IPS-18c (cell line): ENCODE data around the gene PLEKHA8.

Experiments used
- H3K4me3 ChIP-seq: 2 replicates; pipeline ENCODE4 v1.7.0; 2013; ENCODE audit warnings: low read depth, mild to moderate bottlenecking, low read length, moderate library complexity; ENCODE audit not compliant: insufficient read depth
- H3K9me3 ChIP-seq: one replicate; pipeline ENCODE4 v1.6.1; 2013; ENCODE audit warnings: mild to moderate bottlenecking, low read length, moderate library complexity; ENCODE audit not compliant: control insufficient read depth, insufficient read depth

The PLEKHA8 gene

DNA sequence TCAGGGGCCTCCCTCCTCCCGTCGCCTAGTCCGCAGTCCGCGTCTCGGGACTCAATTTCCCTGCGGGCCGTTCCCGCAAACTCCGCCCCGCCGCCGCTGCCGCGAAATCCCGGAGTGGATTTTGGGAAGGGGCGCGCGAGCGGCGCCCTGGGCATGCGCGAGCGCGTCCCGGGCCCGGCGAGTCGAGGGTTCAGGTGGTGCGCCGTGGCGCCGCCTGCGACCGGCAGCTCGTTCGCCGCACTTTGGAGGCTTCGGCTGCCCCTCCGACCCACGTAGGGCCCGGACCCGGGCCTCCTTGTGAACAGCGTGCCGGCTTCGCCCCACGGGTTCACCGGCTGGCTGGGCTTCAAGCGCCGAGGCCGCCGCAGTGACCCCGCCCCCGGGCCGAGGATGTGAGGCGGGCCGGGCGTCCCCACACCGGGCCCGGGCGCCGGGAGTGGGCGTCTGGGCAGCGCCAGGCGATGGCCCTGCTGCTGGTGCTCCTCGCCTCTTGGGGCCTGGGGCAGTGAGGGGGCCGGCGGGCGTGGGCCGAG, at the start of gene PLEKHA8:
Gene PLEKHA8, plus strand, starts transcription at position 197 of the 533 bp plus-strand sequence. CDS start 351 bp downstream, outside the sequence.
- H3K9me3 ChIP-seq: no peaks in the 10 kb centered on the region
- peak within 1 kb of the TSS; percentile 90 for H3K4me3 ChIP-seq

DNA sequence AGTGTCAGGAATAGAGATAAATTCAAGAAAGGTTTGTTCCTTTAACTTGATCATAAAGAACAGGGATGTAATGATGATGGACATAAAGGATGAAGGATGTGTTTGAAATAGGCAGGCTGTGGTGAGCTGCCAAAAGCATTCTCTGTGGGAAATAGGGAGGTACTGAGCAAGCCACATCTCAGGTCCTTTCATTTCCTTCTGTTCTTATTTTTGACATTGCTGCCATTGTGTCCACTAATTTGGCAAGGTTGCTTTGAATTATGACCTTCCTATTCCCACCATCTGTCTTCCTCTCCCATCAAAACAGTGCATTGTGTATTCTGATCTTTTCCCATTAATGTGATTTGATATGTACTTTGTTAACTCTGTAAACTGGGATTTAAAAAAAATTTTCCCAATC, 48.1 kb upstream of the PLEKHA8 start:
- Histone ChIP-seq H3K9me3 (no peaks in the 10 kb centered on the region), H3K4me3 (no peak overlapping the region)

- no peaks in the 10 kb centered on the region for H3K9me3 ChIP-seq
- no peak overlapping the region for H3K4me3 ChIP-seq
These were observed 41.1 kb upstream of the PLEKHA8 start for GRCh38 chr7:29987083-29987482.

GRCh38 chr7:29987811-29988317, 40.3 kb upstream of the PLEKHA8 start:
- Histone ChIP-seq H3K9me3 (no peaks in the 10 kb centered on the region), H3K4me3 (peak overlapping the region; percentile 90)

DNA sequence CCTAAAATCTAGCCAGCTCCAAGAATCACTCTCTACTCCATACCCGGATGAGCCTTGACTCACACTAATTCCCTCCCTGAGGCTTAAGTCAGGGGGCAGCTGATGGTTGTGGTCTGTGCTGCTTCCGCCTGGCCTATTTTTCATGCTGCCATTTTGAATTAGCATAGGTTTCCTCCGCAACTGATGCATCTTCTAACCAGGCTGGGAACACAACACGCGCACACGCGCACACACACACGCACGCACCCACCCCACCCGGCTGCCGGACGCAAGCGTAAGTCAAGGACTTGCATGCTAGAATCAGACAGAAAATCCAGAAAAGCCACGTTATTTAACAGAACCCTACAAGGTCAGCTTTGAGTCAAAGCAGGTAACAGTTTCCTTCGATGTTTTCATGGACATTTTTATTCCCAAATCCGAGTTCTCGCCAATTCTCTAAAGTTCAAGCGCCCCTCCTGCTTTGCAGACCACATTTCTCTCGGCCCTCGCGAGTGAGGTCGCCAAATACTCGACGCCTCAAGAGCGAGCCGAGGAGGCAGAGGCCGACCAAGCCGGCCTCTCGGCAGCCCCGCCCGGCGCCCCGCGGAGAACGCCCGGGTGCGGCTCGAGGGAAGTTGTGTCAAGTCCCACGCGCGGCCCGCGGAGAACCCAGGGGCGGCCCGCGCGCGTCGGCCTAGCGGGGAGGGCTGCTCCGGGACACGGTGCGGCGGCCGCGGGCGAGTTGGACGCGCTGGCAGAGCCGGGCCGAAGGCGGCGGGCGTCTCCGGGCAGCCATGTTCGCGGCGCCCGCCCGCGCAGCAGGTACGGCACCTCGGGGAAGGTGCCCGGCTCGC, 39.6 kb upstream of the PLEKHA8 start:
- peak overlapping the region; percentile 90 for H3K4me3 ChIP-seq

DNA sequence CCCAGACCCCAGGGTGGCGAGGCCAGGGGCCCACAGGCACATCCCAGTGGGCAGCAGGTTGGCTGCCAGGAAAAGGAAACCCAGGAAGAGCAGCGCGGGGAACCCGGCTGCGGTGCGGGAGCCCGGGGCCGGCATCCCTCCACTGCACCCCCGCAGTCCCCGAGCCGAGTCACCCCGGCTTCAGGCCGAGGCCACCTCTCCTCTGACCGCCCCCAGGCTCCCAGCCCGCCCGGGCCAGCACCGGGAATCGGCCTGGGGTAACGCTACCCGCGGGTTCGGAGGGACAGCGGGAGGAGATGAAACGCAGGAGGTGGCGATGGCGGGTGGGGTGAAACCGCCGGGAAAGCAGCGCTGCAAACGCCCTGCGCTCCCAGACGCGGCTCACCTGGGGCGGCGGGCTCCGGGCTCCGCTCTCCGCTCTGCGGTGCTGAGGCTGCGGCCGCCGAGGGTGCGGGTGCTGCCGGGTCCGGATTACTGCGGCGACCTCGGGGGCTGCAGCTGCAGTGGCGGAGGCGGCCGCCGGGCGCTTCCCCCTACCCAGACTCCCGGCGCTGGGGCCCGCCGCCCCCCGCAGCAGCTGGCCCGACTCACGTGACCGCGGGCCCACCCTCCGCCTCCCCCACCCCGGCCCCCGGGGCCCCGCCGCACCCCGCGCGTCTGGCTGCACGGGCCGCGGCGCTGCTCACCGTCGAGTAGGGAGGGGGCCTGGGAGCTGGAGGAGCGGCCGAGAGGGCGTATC, 38.8 kb upstream of the PLEKHA8 start, which contains the start of gene SCRN1:
Gene SCRN1, minus strand, starts transcription at position 545 of the 739 bp plus-strand sequence. CDS start 20,734 bp downstream, outside the sequence.
- peak within 1 kb of the TSS; percentile 90 for H3K4me3 ChIP-seq
- H3K9me3 ChIP-seq: peaks cover 2% of the 10 kb centered on the region

More for the DNA sequence above, 39.6 kb upstream of the PLEKHA8 start:
- H3K9me3 ChIP-seq: peaks cover 2% of the 10 kb centered on the region

- H3K9me3 ChIP-seq: peaks cover 2% of the 10 kb centered on the region
- H3K4me3 ChIP-seq: no peak overlapping the region
These were observed 37.3 kb upstream of the PLEKHA8 start for GRCh38 chr7:29990931-29991330.

GRCh38 chr7:29991937-29992336, 36.3 kb upstream of the PLEKHA8 start:
- Histone ChIP-seq H3K4me3 (no peak overlapping the region), H3K9me3 (peaks cover 2% of the 10 kb centered on the region)

- Histone ChIP-seq H3K9me3 (peaks cover 2% of the 10 kb centered on the region), H3K4me3 (no peak overlapping the region)
These were observed 35.1 kb upstream of the PLEKHA8 start for GRCh38 chr7:29993140-29993539.

- H3K4me3 ChIP-seq: no peak overlapping the region
- H3K9me3 ChIP-seq: peaks cover 2% of the 10 kb centered on the region
These were observed 32.6 kb upstream of the PLEKHA8 start for GRCh38 chr7:29995652-29996051.

- peaks cover 2% of the 10 kb centered on the region for H3K9me3 ChIP-seq
- no peak overlapping the region for H3K4me3 ChIP-seq
These were observed 31.9 kb upstream of the PLEKHA8 start for GRCh38 chr7:29996321-29996720.

DNA sequence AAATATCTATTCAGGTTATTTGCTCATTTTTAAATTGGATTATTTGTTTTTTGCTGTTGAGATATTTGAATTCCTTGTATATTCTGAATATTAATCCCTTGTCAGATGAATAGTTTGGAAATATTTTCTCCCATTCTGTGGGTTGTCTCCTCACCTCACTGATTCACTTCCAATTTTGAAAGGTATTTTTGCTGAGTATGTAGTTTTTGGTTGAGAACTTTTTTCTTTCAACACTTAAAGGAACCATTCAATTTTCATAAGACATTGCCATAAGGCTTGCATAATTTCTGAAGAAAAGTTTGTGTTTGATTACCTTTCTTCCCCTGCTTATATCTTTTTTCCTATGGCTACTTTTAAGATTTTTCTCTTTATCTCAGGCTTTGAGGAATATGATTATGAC, 29.7 kb upstream of the PLEKHA8 start:
- Histone ChIP-seq H3K9me3 (peaks cover under 1% of the 10 kb centered on the region), H3K4me3 (no peak overlapping the region)

- H3K9me3 ChIP-seq: no peaks in the 10 kb centered on the region
- no peak overlapping the region for H3K4me3 ChIP-seq
These were observed 26.2 kb upstream of the PLEKHA8 start for GRCh38 chr7:30001998-30002397.

DNA sequence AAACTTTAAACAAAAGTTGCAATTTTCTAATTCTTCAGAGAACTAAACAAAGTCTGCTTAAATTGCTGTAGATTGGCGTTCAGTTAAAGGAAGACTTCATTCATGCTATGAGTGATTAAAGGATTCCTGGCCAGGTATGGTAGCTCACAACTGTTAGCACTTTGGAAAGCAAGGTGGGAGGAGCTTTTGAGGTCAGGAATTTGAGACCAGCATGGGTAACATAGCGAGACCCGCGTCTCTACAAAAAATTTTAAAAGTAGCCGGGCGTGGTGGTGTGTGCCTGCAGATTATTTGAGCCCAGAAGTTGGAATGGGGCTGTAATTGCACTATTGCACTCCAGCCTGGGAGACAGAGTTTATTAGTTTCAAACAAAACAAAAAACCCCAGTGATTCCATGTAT, 25.1 kb upstream of the PLEKHA8 start:
- Histone ChIP-seq H3K9me3 (no peaks in the 10 kb centered on the region), H3K4me3 (no peak overlapping the region)

- Histone ChIP-seq H3K4me3 (no peak overlapping the region), H3K9me3 (no peaks in the 10 kb centered on the region)
These were observed 22.7 kb upstream of the PLEKHA8 start for GRCh38 chr7:30005464-30005863.

DNA sequence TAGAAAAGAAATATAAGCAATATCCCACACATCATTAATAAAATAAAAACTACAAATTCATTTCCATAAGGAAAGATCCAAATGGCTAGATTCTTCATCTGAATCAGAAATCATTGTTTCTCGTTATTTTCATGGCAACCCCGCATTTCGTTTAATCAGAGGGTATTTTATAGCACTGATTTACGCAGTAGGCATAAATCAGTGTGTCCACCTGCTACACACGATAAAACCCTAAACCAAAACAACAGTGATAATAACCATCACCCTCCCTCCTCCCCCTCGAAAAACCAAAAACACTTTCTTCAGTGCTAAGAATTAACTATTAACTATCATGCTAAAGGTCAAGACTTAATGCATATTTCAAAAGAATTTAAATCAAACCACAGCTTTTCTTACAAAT, 18.2 kb upstream of the PLEKHA8 start:
- Histone ChIP-seq H3K9me3 (no peaks in the 10 kb centered on the region), H3K4me3 (no peak overlapping the region)

- H3K9me3 ChIP-seq: no peaks in the 10 kb centered on the region
- H3K4me3 ChIP-seq: no peak overlapping the region
These were observed 15.5 kb upstream of the PLEKHA8 start for GRCh38 chr7:30012757-30013156.

DNA sequence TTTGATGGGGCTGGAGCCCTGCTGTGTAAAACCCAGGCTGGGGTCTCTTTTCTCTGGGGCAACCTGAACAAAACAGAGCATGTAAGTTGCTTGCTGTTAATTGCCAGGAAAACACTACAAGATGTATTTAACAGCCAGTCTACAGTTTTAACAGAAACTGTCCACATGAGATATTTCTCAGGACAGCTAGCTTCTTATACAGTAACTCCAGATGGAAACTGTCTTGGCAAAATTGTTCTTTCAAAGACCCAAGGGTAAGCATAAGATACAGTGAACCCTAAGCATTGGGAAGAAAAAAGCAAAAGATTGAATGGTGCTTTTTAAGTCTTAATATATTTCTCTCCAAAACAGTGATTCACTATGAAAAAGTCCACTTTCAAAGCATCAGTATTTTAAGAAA, 9.8 kb upstream of the PLEKHA8 start:
- Histone ChIP-seq H3K9me3 (no peaks in the 10 kb centered on the region), H3K4me3 (no peak overlapping the region)
